Peyer's patch (tissue), 4 donors: ENCODE measurements around the gene RUBCN. TPM values are rescaled to one million over a fixed set of nuclear protein-coding genes. Genes with fewer than 3 reads are reported as not detected.

ENCODE experiments used
- DNase-seq, 3 donors: peaks; one replicate each; pipeline ENCODE4 v3.0.0-alpha.2; 2017 to 2019
- H3K27ac ChIP-seq, 4 donors: fragments of 200-600 bp; sonication (generic); one replicate each; pipeline ENCODE4 v1.5.1; 2016 to 2019
- H3K27me3 ChIP-seq, 2 donors: fragments of 200-600 bp; sonication (generic); one replicate each; pipeline ENCODE4 v1.5.1; 2019
- H3K36me3 ChIP-seq, 3 donors: fragments of 200-600 bp; sonication (generic); one replicate each; pipeline ENCODE4 v1.5.1; 2016 to 2019
- H3K4me1 ChIP-seq, 4 donors: fragments of 200-600 bp; sonication (generic); one replicate each; pipeline ENCODE4 v1.5.1; 2016 to 2019
- H3K4me3 ChIP-seq, 4 donors: fragments of 200-600 bp; sonication (generic); 1 replicate in 3 of 4; 2 replicates in 1 of 4; pipeline ENCODE4 v1.5.1; 2016 to 2019; ENCODE audit warnings: mild to moderate bottlenecking in 1 of 4
- H3K9me3 ChIP-seq, 4 donors: fragments of 200-600 bp; sonication (generic); one replicate each; pipeline ENCODE4 v1.5.1; 2016 to 2019; ENCODE audit warnings: mild to moderate bottlenecking in 1 of 4
- POLR2A ChIP-seq, 2 donors: fragments of 450-650 bp; IDR thresholded peaks; one replicate each; pipeline ENCODE4 v1.5.1; 2017; ENCODE audit warnings: antibody characterized with exemption in 2 of 2, mild to moderate bottlenecking in 2 of 2, moderate library complexity in 2 of 2
- total RNA-seq, 4 donors: library from RNA; depleted of rRNA; stranded (reverse); fragments of >200 nt; gene quantifications; one replicate each; pipeline ENCODE4 v1.1.0, GENCODE V29; 2016
- TF ChIP-seq, protein P1 (sequence below), 6 experiments: fragments of 450-650 bp in 4 of 6; fragments of 200-600 bp in 2 of 6; sonication (generic) in 1 of 6; IDR thresholded peaks; one replicate each; pipeline ENCODE4 v1.5.1; 2017 to 2019; ENCODE audit warnings: antibody characterized with exemption in 6 of 6, mild to moderate bottlenecking in 3 of 6, moderate library complexity in 1 of 6

The RUBCN gene
- total RNA-seq, 4 donors from 2014 or later = 45.4 to 113 (median 48.2) TPM

DNA sequence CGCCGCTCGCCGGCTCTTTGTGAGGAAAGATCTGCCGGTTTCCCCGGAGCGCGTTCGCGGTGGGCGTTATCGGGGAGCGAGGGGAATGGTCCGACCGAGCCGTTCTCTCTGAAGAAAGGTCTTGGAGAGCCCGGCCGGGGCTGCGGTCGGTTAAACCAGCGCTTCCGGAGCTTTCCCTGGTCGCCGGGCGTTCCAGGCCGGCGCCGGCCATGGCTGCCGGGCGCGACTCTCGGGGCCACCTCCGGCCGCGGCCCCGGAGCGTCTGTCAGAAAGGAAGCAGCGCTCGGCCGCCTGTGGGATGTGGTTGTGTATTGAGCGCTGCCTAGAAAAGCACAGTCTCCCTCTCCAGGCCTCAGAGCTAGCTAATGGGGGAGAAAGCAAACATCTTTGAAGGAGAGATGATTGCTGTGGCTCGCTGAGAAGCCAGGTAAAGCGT lies 13.7 kb upstream of the RUBCN start:
- peaks cover 0 to 15% (median 4%) of the 10 kb centered on the region in 4 donors for H3K4me1 ChIP-seq

DNA sequence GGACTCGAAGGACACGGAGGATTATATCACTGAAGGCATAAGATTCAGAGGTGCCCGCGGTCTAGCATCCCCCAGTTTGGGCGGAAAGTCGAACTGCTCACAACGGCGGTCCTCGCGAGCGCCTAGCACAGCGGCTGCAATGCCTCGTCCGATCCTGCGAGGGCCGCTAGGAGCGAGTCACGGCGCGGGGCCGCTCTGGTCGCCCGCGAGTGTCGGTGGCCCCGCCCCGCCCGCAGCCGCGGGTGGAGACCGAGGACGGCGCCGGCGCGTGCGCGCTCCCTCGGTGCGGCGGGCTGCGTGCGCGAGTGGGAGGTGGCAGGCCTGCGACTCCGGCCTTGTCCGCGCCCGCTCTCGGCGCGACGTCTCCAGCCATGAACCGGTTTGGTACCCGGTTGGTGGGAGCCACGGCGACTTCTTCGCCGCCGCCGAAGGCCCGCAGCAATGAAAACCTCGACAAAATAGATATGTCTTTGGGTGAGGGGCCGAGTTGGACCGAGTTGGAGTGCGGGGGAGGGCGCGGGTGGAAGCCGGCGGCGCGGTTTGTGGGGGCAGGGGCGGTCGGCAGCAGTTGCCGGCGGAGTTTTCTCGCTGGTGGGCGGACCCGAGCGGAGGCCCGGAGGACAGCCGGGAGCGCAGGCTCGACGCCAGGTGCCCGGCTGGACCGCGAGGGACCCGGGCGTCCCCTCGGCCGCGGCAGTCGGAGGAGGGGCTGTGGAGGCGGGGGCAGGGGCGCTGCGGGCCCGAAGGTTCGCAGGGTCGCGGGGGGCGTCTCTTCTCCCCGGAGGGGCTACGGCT lies 13.1 kb upstream of the RUBCN start, which contains the start of gene FYTTD1:
TSS of gene FYTTD1 (plus strand) at position 283 of the 795 bp plus-strand sequence. CDS start at position 372, 89 bp downstream.
- peaks cover 0 to 15% (median 4%) of the 10 kb centered on the region in 4 donors for H3K4me1 ChIP-seq
- H3K9me3 ChIP-seq = no peaks in the 10 kb centered on the region
- H3K4me3 ChIP-seq = peak within 1 kb of the TSS; percentile 69 to 87 (median 81)
- H3K27me3 ChIP-seq = no peaks in the 10 kb centered on the region
- TF ChIP-seq, protein P1, sequence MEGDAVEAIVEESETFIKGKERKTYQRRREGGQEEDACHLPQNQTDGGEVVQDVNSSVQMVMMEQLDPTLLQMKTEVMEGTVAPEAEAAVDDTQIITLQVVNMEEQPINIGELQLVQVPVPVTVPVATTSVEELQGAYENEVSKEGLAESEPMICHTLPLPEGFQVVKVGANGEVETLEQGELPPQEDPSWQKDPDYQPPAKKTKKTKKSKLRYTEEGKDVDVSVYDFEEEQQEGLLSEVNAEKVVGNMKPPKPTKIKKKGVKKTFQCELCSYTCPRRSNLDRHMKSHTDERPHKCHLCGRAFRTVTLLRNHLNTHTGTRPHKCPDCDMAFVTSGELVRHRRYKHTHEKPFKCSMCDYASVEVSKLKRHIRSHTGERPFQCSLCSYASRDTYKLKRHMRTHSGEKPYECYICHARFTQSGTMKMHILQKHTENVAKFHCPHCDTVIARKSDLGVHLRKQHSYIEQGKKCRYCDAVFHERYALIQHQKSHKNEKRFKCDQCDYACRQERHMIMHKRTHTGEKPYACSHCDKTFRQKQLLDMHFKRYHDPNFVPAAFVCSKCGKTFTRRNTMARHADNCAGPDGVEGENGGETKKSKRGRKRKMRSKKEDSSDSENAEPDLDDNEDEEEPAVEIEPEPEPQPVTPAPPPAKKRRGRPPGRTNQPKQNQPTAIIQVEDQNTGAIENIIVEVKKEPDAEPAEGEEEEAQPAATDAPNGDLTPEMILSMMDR (IDR thresholded peaks at IDR 0.05) = peak; percentile 45 to 76 (median 59)
- peak in 1 of 2 donors; percentile 56 for TF ChIP-seq POLR2A (IDR thresholded peaks at IDR 0.05)
- no peaks in the 10 kb centered on the region for H3K36me3 ChIP-seq
- peak within 1 kb of the TSS; percentile 94 to 98 (median 96) for H3K27ac ChIP-seq
- peak; percentile 88 to 96 (median 94) for DNase-seq

More for the DNA sequence above, 13.7 kb upstream of the RUBCN start:
- no peaks in the 10 kb centered on the region for H3K27me3 ChIP-seq
- peak; percentile 20 to 23 for TF ChIP-seq POLR2A (IDR thresholded peaks at IDR 0.05)
- TF ChIP-seq, protein P1 (IDR thresholded peaks at IDR 0.05) = peak in 3 of 6 experiments; percentile 8 to 22 (median 15)
- peak overlapping the region; percentile 94 to 98 (median 96) for H3K27ac ChIP-seq
- no peaks in the 10 kb centered on the region for H3K9me3 ChIP-seq
- H3K36me3 ChIP-seq = no peaks in the 10 kb centered on the region
- DNase-seq = peak; percentile 75 to 91 (median 88)
- H3K4me3 ChIP-seq = peak overlapping the region; percentile 69 to 87 (median 81)

DNA sequence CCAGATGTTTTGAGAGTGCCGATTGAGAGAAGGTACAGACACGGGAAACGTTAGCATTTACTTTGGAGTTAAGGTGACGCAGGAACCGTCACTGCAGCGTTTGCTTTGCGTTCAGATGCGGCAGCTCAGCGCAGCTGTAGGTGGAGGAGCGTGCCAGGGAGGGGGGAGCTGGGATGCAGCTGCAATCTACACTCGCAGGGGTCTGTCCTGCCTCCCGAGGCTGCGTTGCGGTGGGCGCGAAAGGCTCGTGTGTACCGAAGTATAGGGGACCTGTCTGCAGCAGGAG lies 12.6 kb upstream of the RUBCN start:
- Histone ChIP-seq H3K27me3 (no peaks in the 10 kb centered on the region), H3K9me3 (no peaks in the 10 kb centered on the region), H3K36me3 (no peaks in the 10 kb centered on the region), H3K4me3 (peak overlapping the region; percentile 69 to 87 (median 81)), H3K4me1 (peaks cover 0 to 15% (median 4%) of the 10 kb centered on the region in 4 donors), H3K27ac (peak overlapping the region; percentile 94 to 98 (median 96))
- TF ChIP-seq, protein P1 (IDR thresholded peaks at IDR 0.05) = no peak
- no peak for TF ChIP-seq POLR2A (IDR thresholded peaks at IDR 0.05)
- DNase-seq = peak in 2 of 3 donors; percentile 75 to 82

GRCh38 chr3:197748597-197749314 lies 12.1 kb upstream of the RUBCN start:
- no peaks in the 10 kb centered on the region for H3K9me3 ChIP-seq
- no peaks in the 10 kb centered on the region for H3K27me3 ChIP-seq
- H3K4me1 ChIP-seq = peaks cover 0 to 15% (median 4%) of the 10 kb centered on the region in 4 donors
- peak overlapping the region; percentile 94 to 98 (median 96) for H3K27ac ChIP-seq
- TF ChIP-seq, protein P1 (IDR thresholded peaks at IDR 0.05) = no peak
- no peak for TF ChIP-seq POLR2A (IDR thresholded peaks at IDR 0.05)
- no peak for DNase-seq
- peak overlapping the region; percentile 69 to 87 (median 81) for H3K4me3 ChIP-seq
- H3K36me3 ChIP-seq = no peaks in the 10 kb centered on the region

- no peak for DNase-seq
- H3K4me1 ChIP-seq = peaks cover 0 to 10% (median 1%) of the 10 kb centered on the region in 4 donors
- no peaks in the 10 kb centered on the region for H3K27me3 ChIP-seq
- no peak for TF ChIP-seq POLR2A (IDR thresholded peaks at IDR 0.05)
- TF ChIP-seq, protein P1 (IDR thresholded peaks at IDR 0.05) = no peak
- no peaks in the 10 kb centered on the region for H3K9me3 ChIP-seq
- H3K36me3 ChIP-seq = no peaks in the 10 kb centered on the region
- no peak overlapping the region for H3K4me3 ChIP-seq
- no peak overlapping the region for H3K27ac ChIP-seq
Observed at GRCh38 chr3:197746801-197747237, 10.1 kb upstream of the RUBCN start.
